A673 (cell line): ENCODE data around the gene CDC42BPB. TPM values are rescaled to one million over a fixed set of nuclear protein-coding genes. Genes with fewer than 3 reads are reported as not detected.
A peak's percentile ranks its signal among the peaks of the same experiment; 100 is the strongest.

Source experiments
- BruUV-seq: library from RNA; stranded (reverse); fragments of 400-500 nt; replicated peaks from 2 replicates; lab custom pipeline; 2021; lab: Mats Ljungman, UMichigan
- CTCF ChIA-PET: fragments of 300-600 bp; sonication (Branson Sonifier 250); formaldehyde crosslinking; loops from one replicate; lab custom pipeline; 2022; ENCODE audit warnings: antibody characterized with exemption; lab: Charles Lee
- POLR2A ChIA-PET: fragments of 300-600 bp; sonication (Branson Sonifier 250); formaldehyde crosslinking; loops from one replicate; lab custom pipeline; 2022; ENCODE audit warnings: antibody characterized with exemption; ENCODE audit not compliant: low non-redundant PET; lab: Charles Lee
- DNase-seq: peaks from one replicate; pipeline ENCODE4 v3.0.0-alpha.2; 2015; ENCODE audit warnings: low spot score
- H3K27ac ChIP-seq: fragments of 200-600 bp; sonication (generic); 2 replicates; pipeline ENCODE4 v1.5.1; 2016; ENCODE audit warnings: mixed run types, low read depth, mild to moderate bottlenecking, mixed read lengths, antibody characterized with exemption, low read length; ENCODE audit not compliant: poor library complexity, severe bottlenecking
- H3K27me3 ChIP-seq: fragments of 200-600 bp; sonication (generic); replicated peaks from 2 replicates; pipeline ENCODE4 v1.6.1; 2017; ENCODE audit warnings: mixed run types, low read depth, mild to moderate bottlenecking, mixed read lengths, antibody characterized with exemption, low read length; ENCODE audit not compliant: insufficient read depth, poor library complexity
- H3K36me3 ChIP-seq: fragments of 200-600 bp; sonication (generic); 2 replicates; pipeline ENCODE4 v1.6.1; 2016; ENCODE audit warnings: mixed run types, mild to moderate bottlenecking, mixed read lengths, antibody characterized with exemption, low read length; ENCODE audit not compliant: insufficient read depth, poor library complexity, severe bottlenecking
- H3K4me1 ChIP-seq: fragments of 200-600 bp; sonication (generic); 2 replicates; pipeline ENCODE4 v1.6.1; 2017; ENCODE audit warnings: mixed run types, mild to moderate bottlenecking, mixed read lengths, antibody characterized with exemption, low read length; ENCODE audit not compliant: insufficient read depth, poor library complexity, severe bottlenecking
- H3K4me3 ChIP-seq: fragments of 200-600 bp; sonication (generic); 2 replicates; pipeline ENCODE4 v1.5.1; 2016; ENCODE audit warnings: low read depth, mixed run types, mild to moderate bottlenecking, mixed read lengths, low read length; ENCODE audit not compliant: poor library complexity, severe bottlenecking
- H3K9me3 ChIP-seq: fragments of 200-600 bp; sonication (generic); 2 replicates; pipeline ENCODE4 v1.6.1; 2016; ENCODE audit warnings: mixed run types, low read depth, mild to moderate bottlenecking, mixed read lengths, antibody characterized with exemption, low read length; ENCODE audit not compliant: poor library complexity, severe bottlenecking
- CTCF ChIP-seq: fragments of 300-800, 200-600 bp; sonication (generic); conservative IDR thresholded peaks from 2 replicates; pipeline ENCODE4 v1.5.1; 2017; ENCODE audit warnings: low read depth, mild to moderate bottlenecking, antibody characterized with exemption, low read length, moderate library complexity, mixed read lengths
- EZH2 ChIP-seq: fragments of 200-600 bp; sonication (generic); IDR thresholded peaks from 2 replicates; pipeline ENCODE4 v1.6.1; 2017; ENCODE audit warnings: borderline replicate concordance, low read depth, mild to moderate bottlenecking, mixed read lengths, antibody characterized with exemption, low read length; ENCODE audit not compliant: poor library complexity, severe bottlenecking
- intact Hi-C: fragments of 100-400 bp; cut with micrococcal nuclease; formaldehyde crosslinking; loops from one replicate; pipeline ENCODE4 v1.10.0; 2022; ENCODE audit not compliant: unreplicated experiment
- total RNA-seq: library from RNA; stranded (reverse); gene quantifications from 2 replicates; pipeline ENCODE4 v1.2.3, GENCODE V29; 2021

CDC42BPB gene
- total RNA-seq, 1 experiment from 2014 or later: 103 TPM

- no peaks in the 10 kb centered on the region for H3K36me3 ChIP-seq
- H3K4me3 ChIP-seq: no peak overlapping the region
- H3K9me3 ChIP-seq: no peaks in the 10 kb centered on the region
- H3K27ac ChIP-seq: no peak overlapping the region
- no peak for DNase-seq
- no peaks in the 10 kb centered on the region for H3K4me1 ChIP-seq
- CTCF ChIA-PET: no interaction called here
- intact Hi-C loops: no loop called here
- TF ChIP-seq CTCF (no peak), EZH2 (no peak)
- H3K27me3 ChIP-seq: peaks cover 11% of the 10 kb centered on the region
- no TSS peak for BruUV-seq
- POLR2A ChIA-PET: no interaction called here
These were observed 133.3 kb downstream of the CDC42BPB start for GRCh38 chr14:102923925-102924486.

- ChIA-PET POLR2A (no interaction called here), CTCF (no interaction called here)
- Histone ChIP-seq H3K27ac (no peak overlapping the region), H3K4me1 (no peaks in the 10 kb centered on the region), H3K4me3 (peak overlapping the region; percentile 34), H3K9me3 (no peaks in the 10 kb centered on the region), H3K27me3 (peaks cover 11% of the 10 kb centered on the region), H3K36me3 (no peaks in the 10 kb centered on the region)
- intact Hi-C loops: no loop called here
- no TSS peak for BruUV-seq
- DNase-seq: no peak
- TF ChIP-seq CTCF (no peak), EZH2 (no peak)
These were observed 134.0 kb downstream of the CDC42BPB start for GRCh38 chr14:102923201-102923924.

- intact Hi-C loops: no loop called here
- H3K27ac ChIP-seq: no peak within 1 kb of the TSS
- peaks cover 11% of the 10 kb centered on the region for H3K27me3 ChIP-seq
- DNase-seq: no peak
- peak within 1 kb of the TSS; percentile 34 for H3K4me3 ChIP-seq
- ChIA-PET CTCF (no interaction called here), POLR2A (no interaction called here)
- no peaks in the 10 kb centered on the region for H3K36me3 ChIP-seq
- no peaks in the 10 kb centered on the region for H3K9me3 ChIP-seq
- no TSS peak for BruUV-seq
- no peaks in the 10 kb centered on the region for H3K4me1 ChIP-seq
- TF ChIP-seq CTCF: no peak
- no peak for TF ChIP-seq EZH2
These were observed 134.7 kb downstream of the CDC42BPB start, which contains the start of gene AMN for GRCh38 chr14:102922490-102923200. AMN (plus strand) TSS chr14:102922663; CDS start chr14:102922689, 26 bp downstream.
